ENCODE data around the gene CS.
A peak's percentile ranks its signal among the peaks of the same experiment; 100 is the strongest.

Gene CS

DNA sequence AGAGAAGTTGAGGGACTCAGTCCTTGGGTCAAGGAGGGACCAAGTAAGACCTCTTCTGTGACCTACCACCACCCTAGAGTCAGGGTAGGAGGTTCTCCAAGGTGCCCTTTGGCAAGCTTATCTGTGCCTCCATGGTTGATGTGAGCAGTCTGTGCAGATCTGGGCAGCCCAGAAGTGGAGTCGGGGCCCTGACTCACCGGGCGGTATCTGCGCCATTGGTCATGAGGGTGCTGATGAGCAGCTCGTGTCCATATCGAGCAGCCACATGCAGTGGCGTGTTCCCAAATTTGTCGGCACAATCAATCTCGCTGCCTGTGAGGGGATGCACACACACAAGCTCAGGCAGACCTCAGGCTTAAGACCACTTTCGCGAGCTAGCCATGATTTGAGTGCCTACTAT lies 47.0 kb downstream of the CS start:
- DNase-seq (ENCODE audit: low read depth in 2 of 3, low spot score in 1 of 3): no peak

DNA sequence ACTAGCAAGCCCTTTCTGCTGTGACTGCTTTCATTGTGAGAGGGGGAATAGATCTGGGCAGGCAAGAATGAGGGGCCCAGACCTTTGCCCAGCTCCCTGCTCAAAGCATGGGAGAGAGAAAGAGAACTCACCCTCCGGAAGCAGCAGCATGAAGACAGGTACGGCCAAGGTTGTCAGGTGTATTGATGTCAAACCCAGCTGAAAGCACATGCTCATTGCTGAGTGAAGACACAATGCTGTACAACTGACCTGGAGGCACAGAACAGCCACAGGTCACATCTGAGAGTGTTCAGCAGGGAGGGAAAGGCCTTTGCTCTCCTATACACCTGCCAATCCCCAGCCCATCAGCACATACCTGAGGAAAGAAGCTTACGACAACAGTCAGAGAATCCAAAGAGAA lies 47.5 kb downstream of the CS start:
- DNase-seq (ENCODE audit: low read depth in 2 of 3, low spot score in 1 of 3): no peak

DNA sequence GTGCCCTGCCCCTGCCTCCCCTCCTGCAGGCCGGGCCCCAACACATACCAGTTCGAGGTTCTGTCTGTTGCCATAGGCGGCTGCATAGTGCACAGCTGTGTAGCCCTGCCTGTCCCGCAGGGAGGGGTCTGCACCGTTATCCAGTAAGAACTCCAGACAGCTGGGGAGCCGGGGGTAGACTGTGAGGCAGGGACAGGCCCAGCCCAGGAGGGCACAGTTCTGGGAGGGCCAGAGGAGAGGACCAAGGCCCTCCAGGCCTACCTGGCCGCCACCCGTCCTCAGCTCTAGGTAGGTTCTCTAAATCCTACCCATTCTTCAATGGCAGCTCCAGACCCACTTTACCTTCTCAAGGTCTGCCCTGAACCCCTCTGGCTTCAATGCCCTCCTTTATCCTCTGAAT lies 51.4 kb downstream of the CS start:
- no peak for DNase-seq (ENCODE audit: low read depth in 2 of 3, low spot score in 1 of 3)

DNA sequence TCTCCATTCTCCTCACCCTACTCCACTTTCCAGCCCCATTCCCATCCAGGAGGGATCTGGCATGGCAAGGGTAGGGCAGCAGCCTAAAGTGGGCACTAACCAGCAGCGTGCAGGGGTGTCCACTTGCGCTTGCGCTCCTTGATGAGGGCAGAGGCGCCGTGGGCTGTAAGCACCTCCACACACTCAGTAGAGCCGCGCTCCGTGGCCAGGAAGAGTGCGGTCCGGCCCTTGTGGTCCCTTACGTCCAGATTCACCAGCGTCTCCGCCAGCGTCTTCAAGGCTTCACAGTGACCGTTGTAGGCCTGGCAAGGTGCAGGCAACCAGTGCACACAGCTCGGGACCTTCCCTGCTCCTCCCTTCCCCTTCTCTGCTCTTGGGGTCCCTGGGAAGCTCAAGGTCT lies 52.2 kb downstream of the CS start:
- no peak for DNase-seq (ENCODE audit: low read depth in 2 of 3, low spot score in 1 of 3)

DNA sequence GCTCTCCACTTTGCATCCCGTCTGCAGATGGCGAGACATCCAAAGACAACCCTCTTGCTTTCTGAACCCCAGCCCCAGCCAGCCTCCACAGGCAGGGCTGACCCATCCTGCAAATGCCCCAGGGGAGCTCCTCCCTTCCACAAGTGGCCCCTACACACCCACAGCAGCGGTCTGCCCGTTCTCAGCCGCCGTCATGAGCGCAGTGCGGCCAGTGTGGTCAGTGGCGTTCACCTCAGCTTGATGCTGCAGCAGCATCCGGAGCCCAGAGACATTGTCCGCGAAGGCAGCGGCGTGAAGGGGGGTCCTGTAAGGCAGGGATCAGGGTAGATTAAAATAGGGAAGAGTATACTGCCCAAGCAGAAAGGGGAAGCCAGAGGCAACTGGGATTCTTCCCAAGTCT lies 55.6 kb downstream of the CS start:
- DNase-seq (ENCODE audit: low read depth in 2 of 3, low spot score in 1 of 3): no peak

DNA sequence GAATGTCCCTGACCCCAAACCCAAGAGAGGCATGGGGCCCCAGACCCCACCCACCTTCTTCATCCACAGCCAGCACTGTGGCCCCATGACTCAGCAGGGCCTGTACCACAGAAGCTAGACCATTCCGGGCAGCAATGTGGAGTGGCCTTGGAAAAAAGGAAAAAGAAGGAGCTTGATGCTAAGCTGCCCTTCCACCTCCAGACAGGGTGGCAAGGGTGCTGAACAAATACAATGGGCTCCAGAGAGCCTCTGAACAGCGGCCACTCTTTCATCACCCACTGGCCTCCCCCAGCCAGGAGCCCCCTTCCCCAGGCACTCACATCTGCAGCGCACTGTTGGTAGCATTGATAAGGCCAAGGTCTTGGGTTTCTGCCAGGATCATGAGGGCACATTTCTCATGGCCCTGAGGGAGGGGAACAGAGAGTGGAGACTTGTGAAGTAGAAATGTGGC lies 56.4 kb downstream of the CS start:
- DNase-seq (ENCODE audit: low read depth in 2 of 3, low spot score in 1 of 3): no peak

DNA sequence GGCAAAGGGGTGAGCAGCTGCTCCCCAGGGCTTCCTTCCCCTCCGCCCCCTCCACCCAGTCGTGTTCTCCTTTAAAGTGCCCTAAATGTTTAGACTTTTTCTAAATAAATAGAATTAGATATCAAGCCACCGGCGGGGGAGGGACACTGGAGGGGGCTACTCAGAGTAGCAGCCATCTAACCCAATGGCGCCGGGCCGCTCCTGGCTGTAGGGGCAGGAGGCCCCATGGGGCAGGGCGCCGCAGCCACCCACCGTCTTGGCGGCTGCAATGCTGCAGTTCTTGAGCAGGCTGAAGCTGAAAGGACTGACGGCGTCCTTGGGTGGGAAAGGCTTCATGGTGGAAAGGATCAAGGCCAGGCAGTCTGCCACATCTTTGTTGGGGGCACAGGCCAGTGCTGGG lies 57.1 kb downstream of the CS start:
- DNase-seq (ENCODE audit: low read depth in 2 of 3, low spot score in 1 of 3): no peak

DNA sequence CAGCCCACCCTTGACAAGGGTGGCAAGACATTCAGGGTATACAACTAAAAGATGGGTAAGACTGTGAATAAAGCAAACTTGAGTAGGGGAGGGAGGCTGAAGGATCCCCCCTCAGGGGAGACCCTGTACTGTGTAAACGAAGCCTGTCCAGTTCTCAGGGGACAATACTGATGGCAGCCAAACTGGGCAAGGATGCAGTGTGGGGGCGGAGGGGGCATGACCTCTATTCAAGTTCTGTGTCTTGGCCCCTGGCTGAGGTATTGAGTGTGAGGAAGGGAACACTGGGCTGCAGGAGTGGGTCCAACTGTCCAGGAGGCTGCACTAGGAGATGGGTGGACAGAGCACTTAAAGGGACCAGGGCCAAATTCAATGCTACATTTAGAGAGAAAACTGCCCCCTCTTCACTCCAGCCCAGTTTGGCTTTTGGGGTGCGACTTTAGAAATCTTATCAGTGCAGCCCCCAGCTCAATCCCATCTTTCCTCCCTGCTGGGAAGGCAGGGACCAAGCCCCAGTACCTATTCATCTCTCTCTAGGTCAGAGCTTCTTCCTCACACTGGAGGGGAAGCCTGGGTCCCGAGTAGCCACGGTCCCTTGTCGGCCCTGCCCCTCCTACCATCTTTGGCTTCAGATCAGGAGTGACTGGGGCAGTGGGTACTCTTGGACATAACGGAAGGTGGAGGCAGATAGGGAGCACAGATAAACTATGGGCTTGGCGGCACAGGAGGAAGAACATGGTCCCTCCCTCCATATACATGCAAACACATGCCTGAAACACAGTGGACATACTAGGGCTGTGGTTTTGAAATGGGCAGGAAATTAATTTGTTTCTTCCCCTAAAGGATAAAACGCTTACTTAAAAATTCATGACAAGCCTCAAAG lies 58.5 kb downstream of the CS start:
- DNase-seq (ENCODE audit: low read depth in 2 of 3, low spot score in 1 of 3): no peak

DNA sequence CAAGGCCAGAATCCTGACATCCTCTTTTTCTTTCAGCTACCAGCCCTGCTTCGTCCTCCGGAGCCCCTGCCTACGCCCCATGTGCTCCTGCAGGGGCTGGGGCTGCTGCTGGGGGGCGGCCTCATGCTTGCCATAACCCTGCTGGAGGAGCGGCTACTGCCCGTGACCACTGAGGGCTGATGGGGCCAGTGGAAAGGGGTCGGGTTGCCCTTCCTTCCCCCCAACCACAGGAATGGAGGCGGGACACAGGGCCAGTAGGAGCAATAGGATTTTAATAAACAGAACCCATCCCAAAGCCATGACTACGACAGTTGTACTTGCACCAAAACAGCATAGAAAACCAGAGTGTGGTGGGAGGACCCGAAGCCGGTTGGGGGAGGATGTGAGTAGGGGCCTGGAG lies 62.6 kb downstream of the CS start:
- DNase-seq (ENCODE audit: low read depth in 2 of 3, low spot score in 1 of 3): no peak

DNA sequence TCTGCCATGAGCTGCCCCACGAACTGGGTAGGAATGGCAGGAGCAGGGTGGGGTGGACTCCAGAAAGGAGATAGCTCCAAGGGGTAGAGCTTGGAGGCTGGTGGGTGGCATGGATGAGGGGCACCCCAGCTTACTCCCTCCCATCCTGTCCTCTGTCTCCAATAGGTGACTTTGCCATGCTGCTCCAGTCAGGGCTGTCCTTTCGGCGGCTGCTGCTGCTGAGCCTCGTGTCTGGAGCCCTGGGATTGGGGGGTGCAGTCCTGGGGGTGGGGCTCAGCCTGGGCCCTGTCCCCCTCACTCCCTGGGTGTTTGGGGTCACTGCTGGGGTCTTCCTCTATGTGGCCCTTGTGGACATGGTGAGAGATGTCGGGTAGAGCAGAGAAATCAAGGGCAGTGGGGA lies 63.1 kb downstream of the CS start:
- no peak for DNase-seq (ENCODE audit: low read depth in 2 of 3, low spot score in 1 of 3)

DNA sequence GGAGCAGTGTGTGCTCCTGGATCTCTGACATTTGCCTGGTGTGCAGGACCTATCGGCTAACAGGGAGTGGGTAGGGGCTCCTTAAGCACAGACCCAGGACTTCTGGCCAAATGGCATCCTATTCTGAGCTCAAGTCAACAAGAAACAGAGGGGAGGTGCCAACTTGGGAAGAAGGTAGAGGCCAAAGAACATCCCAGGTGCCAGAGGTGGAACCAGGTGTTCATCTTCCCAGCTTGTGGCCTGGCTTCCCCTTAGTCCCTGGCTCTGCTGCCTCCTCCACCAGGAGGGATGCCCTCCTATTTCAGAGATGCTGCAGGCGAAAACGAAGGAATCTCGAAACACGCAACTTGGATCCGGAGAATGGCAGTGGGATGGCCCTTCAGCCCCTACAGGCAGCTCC lies 64.0 kb downstream of the CS start:
- no peak for DNase-seq (ENCODE audit: low read depth in 2 of 3, low spot score in 1 of 3)

DNA sequence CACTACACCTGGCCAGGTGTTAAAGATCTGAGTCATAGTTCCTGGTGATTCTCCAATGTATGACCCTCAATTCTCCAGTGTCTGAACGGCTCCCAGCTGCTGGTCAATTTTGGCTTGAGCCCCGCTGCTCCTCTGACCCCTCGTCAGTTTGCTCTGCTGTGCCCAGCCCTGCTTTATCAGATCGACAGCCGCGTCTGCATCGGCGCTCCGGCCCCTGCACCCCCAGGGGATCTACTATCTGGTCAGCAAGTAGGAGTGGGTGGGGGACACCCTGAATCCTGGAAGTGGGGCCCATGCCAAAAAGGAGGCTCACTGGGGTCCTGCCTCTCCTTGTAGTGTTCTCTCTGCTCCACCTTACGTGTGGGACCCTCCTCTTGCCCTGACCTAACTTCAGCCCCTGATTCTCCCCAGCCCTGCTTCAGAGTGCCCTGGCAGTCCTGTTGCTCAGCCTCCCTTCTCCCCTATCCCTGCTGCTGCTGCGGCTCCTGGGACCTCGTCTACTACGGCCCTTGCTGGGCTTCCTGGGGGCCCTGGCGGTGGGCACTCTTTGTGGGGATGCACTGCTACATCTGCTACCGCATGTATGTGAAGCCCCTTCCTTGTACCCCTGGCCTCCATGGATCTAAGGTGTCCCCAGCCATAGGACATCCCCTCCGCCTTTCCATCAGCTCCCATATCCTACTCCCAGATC lies 65.2 kb downstream of the CS start:
- no peak for DNase-seq (ENCODE audit: low read depth in 2 of 3, low spot score in 1 of 3)

DNA sequence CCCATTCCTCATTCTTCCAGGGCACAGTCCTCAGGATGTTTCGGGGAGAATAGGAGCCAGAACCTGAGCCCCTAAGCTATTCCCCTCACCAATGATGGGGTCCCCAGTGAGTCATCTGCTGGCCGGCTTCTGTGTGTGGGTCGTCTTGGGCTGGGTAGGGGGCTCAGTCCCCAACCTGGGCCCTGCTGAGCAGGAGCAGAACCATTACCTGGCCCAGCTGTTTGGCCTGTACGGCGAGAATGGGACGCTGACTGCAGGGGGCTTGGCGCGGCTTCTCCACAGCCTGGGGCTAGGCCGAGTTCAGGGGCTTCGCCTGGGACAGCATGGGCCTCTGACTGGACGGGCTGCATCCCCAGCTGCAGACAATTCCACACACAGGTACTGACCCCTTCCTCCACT lies 68.9 kb downstream of the CS start:
- DNase-seq (ENCODE audit: low read depth in 2 of 3, low spot score in 1 of 3): no peak

DNA sequence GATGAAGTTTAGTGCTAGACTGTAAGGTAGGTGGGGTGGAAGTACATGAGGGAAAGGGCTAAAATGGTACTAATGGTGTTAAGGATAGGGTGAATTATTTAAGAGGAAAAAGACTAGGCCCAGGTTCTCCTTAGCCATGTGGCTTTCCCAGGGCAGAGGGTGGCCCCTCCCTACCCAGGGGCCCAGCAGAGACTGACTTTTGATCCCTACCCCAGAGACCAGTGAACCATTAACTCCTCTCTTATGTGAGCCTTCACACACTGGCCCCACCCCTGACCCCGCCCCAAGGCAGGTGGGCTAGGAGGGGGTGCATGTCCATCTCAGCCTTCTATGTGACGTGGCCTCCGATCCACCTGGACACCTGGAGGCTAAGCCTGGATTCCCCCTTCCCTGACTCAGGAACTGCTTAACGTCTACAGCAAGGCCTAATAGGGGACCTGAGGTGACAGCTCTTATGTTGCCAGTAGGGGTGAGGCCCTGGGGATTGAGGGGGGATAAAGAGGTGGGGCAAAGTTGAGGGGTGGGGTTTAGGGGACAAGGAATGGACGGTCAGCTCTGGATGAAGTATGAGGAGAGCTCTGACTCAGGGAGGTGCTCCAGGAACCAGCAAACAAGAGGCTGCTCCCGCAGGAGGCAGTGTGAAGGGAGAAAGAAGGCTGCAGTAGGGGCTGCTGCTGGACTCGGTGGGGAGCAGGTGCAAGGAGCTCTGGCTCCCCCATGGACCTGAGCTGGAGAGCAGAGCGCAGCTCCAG lies 69.5 kb downstream of the CS start:
- no peak for DNase-seq (ENCODE audit: low read depth in 2 of 3, low spot score in 1 of 3)

DNA sequence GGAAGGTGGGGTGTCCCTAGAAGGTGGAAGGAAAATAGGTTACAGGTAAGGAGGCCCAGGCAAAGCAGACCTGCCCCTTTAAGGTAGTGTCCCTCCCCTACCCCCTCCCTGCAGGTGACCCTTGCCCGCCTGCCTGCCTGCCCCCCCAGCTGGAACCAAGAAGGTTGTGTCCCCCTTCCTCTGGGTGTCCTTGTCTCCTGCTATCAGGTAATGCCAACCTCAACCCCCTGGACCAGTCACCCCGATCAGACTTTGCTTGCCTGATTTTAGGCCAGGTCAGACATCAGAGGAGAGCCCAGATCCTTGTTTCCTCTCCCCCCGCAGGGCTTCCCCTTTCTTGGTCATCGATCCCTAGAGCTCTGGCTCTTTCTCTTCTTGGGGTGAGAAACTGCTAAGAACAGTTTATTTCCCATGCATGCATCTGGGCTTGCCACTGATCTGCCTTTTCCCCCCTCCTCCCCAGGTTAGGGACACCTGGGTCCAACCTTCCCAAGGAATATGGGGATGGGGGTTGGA lies 70.2 kb downstream of the CS start, which contains the start of gene SLC39A5:
Gene SLC39A5, plus strand, starts transcription at position 136 of the 516 bp plus-strand sequence. CDS start 1,224 bp downstream, outside the sequence.
- no peak for DNase-seq (ENCODE audit: low read depth in 2 of 3, low spot score in 1 of 3)

DNA sequence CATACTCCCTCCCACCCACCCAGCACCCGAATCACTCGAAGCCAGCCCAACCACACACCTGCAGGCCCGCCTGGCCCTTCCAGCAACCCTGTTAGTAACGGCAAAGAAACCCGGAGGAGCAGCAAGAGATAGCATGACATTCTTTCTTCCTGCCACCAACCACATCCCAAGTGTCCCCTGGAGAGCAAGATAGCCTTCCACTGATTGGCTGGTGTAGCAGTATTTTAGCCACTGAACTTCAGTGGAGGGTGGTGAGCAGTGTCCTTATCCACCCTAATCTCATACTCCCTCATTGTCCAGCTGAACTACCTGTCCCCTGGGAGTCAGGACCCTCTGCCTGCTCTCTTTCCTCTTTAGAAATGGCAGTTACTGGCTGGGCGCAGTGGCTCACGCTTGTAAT lies 71.0 kb downstream of the CS start:
- no peak for DNase-seq (ENCODE audit: low read depth in 2 of 3, low spot score in 1 of 3)

DNA sequence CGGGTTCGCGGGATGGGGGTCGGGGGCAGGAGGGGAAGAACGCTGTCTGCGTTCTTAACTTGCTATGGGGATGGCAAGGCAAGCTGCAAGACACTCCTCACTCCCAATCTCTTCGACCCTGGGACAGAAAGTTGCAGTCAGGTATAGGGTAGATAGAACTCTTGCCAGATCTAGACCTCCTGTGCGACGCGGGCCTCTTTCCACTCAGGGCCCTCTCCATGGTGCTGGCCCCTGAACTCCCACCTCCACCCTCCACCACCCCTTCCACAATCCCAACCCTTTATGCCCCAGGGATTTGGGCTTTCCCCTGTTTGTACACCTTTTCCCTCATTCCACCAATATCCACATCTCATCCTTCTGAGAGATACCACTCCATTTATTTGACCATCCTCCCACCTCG lies 75.2 kb downstream of the CS start:
- DNase-seq (ENCODE audit: low read depth in 2 of 3, low spot score in 1 of 3): no peak

DNA sequence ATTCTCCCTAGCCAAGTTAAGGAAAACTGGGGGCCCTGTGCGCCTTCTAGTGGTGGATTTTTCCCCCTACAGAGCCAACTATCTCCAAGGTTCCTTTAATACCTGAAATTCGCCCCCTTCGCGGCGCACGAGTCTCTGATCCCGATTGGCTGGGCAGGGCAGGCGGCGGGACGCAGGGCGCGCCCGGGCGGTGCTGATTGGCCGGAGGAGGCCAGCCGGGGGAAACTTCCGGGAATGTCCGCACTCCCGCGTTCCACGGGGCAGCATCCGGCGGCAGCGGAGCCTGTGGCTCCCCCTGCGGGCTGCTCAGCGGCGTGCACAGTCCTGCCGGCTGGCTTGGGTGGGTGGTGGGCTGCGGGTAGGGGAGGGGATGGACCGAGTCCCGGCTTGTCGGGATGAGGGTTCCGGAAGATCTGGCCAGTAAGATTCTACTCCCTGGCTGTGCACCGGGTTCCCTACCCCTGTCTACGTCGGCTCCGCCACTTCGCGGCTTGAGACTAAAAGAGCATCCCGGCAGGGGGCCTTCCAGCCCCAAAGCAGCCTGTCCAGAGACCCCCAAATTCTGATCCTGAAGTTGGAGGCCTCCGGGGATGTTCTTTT lies 75.9 kb downstream of the CS start, which contains the start of gene NABP2:
Gene NABP2, plus strand, starts transcription at position 241 of the 600 bp plus-strand sequence. CDS start 515 bp downstream, outside the sequence.
- DNase-seq (ENCODE audit: low read depth in 2 of 3, low spot score in 1 of 3): peak; percentile 88 to 95 (median 94)

DNA sequence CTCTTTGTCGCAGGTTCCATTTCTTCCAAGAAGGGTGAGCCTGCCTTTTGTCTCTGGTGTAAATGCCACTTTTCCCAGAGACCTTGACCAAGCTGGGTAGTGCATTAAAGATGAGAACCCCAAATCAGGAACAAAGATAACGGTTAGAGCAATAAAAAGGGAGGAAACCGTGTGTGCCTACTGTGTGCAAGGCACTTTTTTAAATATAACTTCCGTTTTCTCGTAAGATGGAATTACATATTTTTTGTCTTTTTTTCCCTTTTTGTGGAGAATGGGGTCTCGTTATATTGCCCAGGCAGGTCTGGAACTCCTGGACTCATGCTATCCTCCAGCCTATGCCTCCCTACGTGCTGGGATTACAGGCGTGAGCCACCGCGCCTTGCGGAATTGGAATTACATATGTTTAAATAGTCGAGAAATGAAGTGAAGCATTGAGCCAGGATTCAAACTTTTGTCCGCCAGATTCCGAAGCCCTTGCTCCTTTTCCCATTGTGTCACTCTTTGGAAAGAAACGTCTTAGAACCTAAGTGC lies 76.5 kb downstream of the CS start:
- no peak for DNase-seq (ENCODE audit: low read depth in 2 of 3, low spot score in 1 of 3)

DNA sequence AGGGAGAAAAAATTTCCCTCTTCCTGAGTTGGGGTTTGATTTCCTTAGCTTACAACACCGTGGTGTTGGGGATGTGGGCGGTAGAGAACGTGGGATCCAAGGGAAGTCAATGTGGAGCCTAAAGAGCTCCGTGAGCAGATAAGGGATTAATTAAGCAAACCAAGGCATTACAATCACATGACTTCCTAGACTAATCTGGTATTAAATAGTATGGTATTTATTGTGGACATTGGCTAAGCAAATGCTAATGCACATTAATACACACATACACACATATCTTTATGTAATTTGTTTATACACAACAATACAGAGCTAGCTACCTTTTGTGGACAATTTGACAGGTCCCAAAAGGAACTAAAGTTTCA lies 77.6 kb downstream of the CS start:
- DNase-seq (ENCODE audit: low read depth in 2 of 3, low spot score in 1 of 3): no peak

All from stimulated activated CD4-positive, alpha-beta T cell treated with anti-CD3 and anti-CD28 coated beads, Interleukin-12 subunit alpha, Interleukin-12 subunit beta, amount 100 ng/mL, for 48 hours (primary cell).